GM23338 (cell line): ENCODE results near the gene CRKL. TPM values are rescaled to one million over a fixed set of nuclear protein-coding genes. Genes with fewer than 3 reads are reported as not detected.

ENCODE experiments used
- ATAC-seq: fragments of 200-7000 bp; cut with Tn5 transposase; 3 replicates; pipeline ENCODE4 v1.9.1; 2020
- DNase-seq: peaks from one replicate; pipeline ENCODE4 v3.0.0-alpha.2; 2015; ENCODE audit warnings: low spot score
- H2AFZ ChIP-seq: fragments of 200-600 bp; sonication (generic); 2 replicates; pipeline ENCODE4 v1.8.0; 2016; ENCODE audit warnings: antibody characterized with exemption, mild to moderate bottlenecking, moderate library complexity
- H3F3A ChIP-seq: fragments of 200-600 bp; sonication (generic); replicated peaks from 2 replicates; pipeline ENCODE4 v1.8.0; 2017; ENCODE audit warnings: antibody characterized with exemption, mixed run types, low read depth
- H3K27ac ChIP-seq: fragments of 200-600 bp; sonication (generic); 2 replicates; pipeline ENCODE4 v1.6.1; 2016; ENCODE audit warnings: low read depth
- H3K27me3 ChIP-seq: fragments of 200-600 bp; sonication (generic); 2 replicates; pipeline ENCODE4 v1.8.0; 2016; ENCODE audit warnings: mild to moderate bottlenecking, mixed run types, moderate library complexity; ENCODE audit not compliant: insufficient read depth
- H3K36me3 ChIP-seq: fragments of 200-600 bp; sonication (generic); 2 replicates; pipeline ENCODE4 v1.8.0; 2016; ENCODE audit warnings: mild to moderate bottlenecking; ENCODE audit not compliant: insufficient read depth
- H3K4me1 ChIP-seq: fragments of 200-600 bp; sonication (generic); 2 replicates; pipeline ENCODE4 v1.8.0; 2016; ENCODE audit warnings: mild to moderate bottlenecking, moderate library complexity; ENCODE audit not compliant: insufficient read depth
- H3K4me2 ChIP-seq: fragments of 200-600 bp; sonication (generic); 2 replicates; pipeline ENCODE4 v1.7.1; 2017; ENCODE audit warnings: mixed run types
- H3K4me3 ChIP-seq: fragments of 200-600 bp; sonication (generic); 2 replicates; pipeline ENCODE4 v1.6.1; 2016; ENCODE audit warnings: mixed run types
- H3K79me2 ChIP-seq: fragments of 200-600 bp; sonication (generic); replicated peaks from 2 replicates; pipeline ENCODE4 v1.8.0; 2017; ENCODE audit warnings: mild to moderate bottlenecking; ENCODE audit not compliant: insufficient read depth
- H3K9me2 ChIP-seq: fragments of 200-600 bp; sonication (generic); 2 replicates; pipeline ENCODE4 v1.8.0; 2017; ENCODE audit not compliant: insufficient read depth
- H4K20me1 ChIP-seq: fragments of 200-600 bp; sonication (generic); replicated peaks from 2 replicates; pipeline ENCODE4 v1.8.0; 2017; ENCODE audit warnings: mild to moderate bottlenecking; ENCODE audit not compliant: insufficient read depth
- H3K27ac Mint-ChIP-seq: 2 replicates; pipeline ENCODE4 v1.8.0; 2020; ENCODE audit warnings: inconsistent platforms, mild to moderate bottlenecking, moderate library complexity, mixed read lengths
- H3K27me3 Mint-ChIP-seq: 3 replicates; pipeline ENCODE4 v1.8.0; 2022; ENCODE audit warnings: low read depth, mild to moderate bottlenecking, moderate library complexity, mixed read lengths, inconsistent platforms; ENCODE audit not compliant: insufficient read depth, poor library complexity
- H3K36me3 Mint-ChIP-seq: 3 replicates; pipeline ENCODE4 v1.8.0; 2021; ENCODE audit warnings: low read depth, mild to moderate bottlenecking, inconsistent platforms, moderate library complexity, mixed read lengths
- H3K4me1 Mint-ChIP-seq: 3 replicates; pipeline ENCODE4 v1.8.0; 2020; ENCODE audit warnings: mild to moderate bottlenecking, inconsistent platforms, mixed read lengths
- H3K4me3 Mint-ChIP-seq: 3 replicates; pipeline ENCODE4 v1.8.0; 2021; ENCODE audit warnings: moderate library complexity, mild to moderate bottlenecking, inconsistent platforms, mixed read lengths
- H3K9me3 Mint-ChIP-seq: 3 replicates; pipeline ENCODE4 v1.8.0; 2020; ENCODE audit warnings: moderate library complexity, mild to moderate bottlenecking, inconsistent platforms, mixed read lengths
- CREB1 ChIP-seq: fragments of 250-450 bp; sonication (Bioruptor Pico); IDR thresholded peaks from 2 replicates; pipeline ENCODE4 v1.5.0; 2020; ENCODE audit warnings: low read depth, mild to moderate bottlenecking, moderate library complexity
- CTCF ChIP-seq, 2 experiments: fragments of 200-600 bp in 1 of 2; sonication (generic) in 1 of 2; conservative IDR thresholded peaks; 2 replicates each; pipeline versions ENCODE4 v1.5.1 to v1.6.1; 2016 to 2017; ENCODE audit warnings: antibody characterized with exemption in 2 of 2, low read depth in 2 of 2, mild to moderate bottlenecking in 2 of 2, moderate library complexity in 1 of 2
- ETS1 ChIP-seq: IDR thresholded peaks from 2 replicates; pipeline ENCODE4 v1.6.1; 2016; ENCODE audit warnings: antibody characterized with exemption
- EZH2 ChIP-seq: fragments of 200-600 bp; sonication (generic); IDR thresholded peaks from one replicate; pipeline ENCODE4 v1.8.0; 2017; ENCODE audit warnings: antibody characterized with exemption, mild to moderate bottlenecking, low read depth; ENCODE audit not compliant: unreplicated experiment
- EZH2phosphoT487 ChIP-seq: fragments of 200-600 bp; sonication (generic); IDR thresholded peaks from one replicate; pipeline ENCODE4 v1.8.1; 2018; ENCODE audit warnings: antibody characterized with exemption; ENCODE audit not compliant: unreplicated experiment
- JUNB ChIP-seq: IDR thresholded peaks from one replicate; pipeline ENCODE4 v1.6.1; 2016; ENCODE audit warnings: antibody characterized with exemption; ENCODE audit not compliant: unreplicated experiment
- NANOG ChIP-seq: IDR thresholded peaks from 2 replicates; pipeline ENCODE4 v1.6.1; 2016; ENCODE audit warnings: antibody characterized with exemption, borderline replicate concordance
- POLR2AphosphoS5 ChIP-seq: IDR thresholded peaks from 2 replicates; pipeline ENCODE4 v1.6.1; 2016; ENCODE audit warnings: antibody characterized with exemption, low read depth
- REST ChIP-seq: IDR thresholded peaks from one replicate; pipeline ENCODE4 v1.6.1; 2018; ENCODE audit warnings: antibody characterized with exemption; ENCODE audit not compliant: unreplicated experiment
- STAT1 ChIP-seq: IDR thresholded peaks from one replicate; pipeline ENCODE4 v1.6.1; 2016; ENCODE audit warnings: antibody characterized with exemption; ENCODE audit not compliant: unreplicated experiment
- ZNF114 ChIP-seq: fragments of 250-450 bp; sonication (Bioruptor Pico); IDR thresholded peaks from 2 replicates; pipeline ENCODE4 v1.5.0; 2020; ENCODE audit warnings: mild to moderate bottlenecking, moderate library complexity
- ZNF331 ChIP-seq: fragments of 250-450 bp; sonication (Bioruptor Pico); IDR thresholded peaks from 2 replicates; pipeline ENCODE4 v1.5.0; 2020; ENCODE audit warnings: low read depth, mild to moderate bottlenecking, moderate library complexity
- ZNF462 ChIP-seq: fragments of 250-450 bp; sonication (Bioruptor Pico); IDR thresholded peaks from 2 replicates; pipeline ENCODE4 v1.5.0; 2020; ENCODE audit warnings: mild to moderate bottlenecking, moderate library complexity
- polyA plus RNA-seq: library from polyadenylated mRNA; unstranded; fragments of >200 nt; fragmentation: Nextera tagmentation; extraction: Ambion mirVana; gene quantifications from 2 replicates; pipeline ENCODE4 v1.2.1, GENCODE V29; 2016
- total RNA-seq: library from RNA; depleted of rRNA; stranded (reverse); fragments of >200 nt; shearing (Covaris generic); gene quantifications from 2 replicates; pipeline ENCODE4 v1.2.3, GENCODE V29; 2014

The CRKL gene
- total and polyA plus RNA-seq, 2 experiments from 2014 or later = 39.5 to 104 TPM

GRCh38 chr22:20994902-20995241 is 77.7 kb downstream of the CRKL start:
- no peaks in the 10 kb centered on the region for H4K20me1 ChIP-seq
- no peaks in the 10 kb centered on the region for H3K27me3 ChIP-seq
- no peak overlapping the region for H3K4me2 ChIP-seq
- peaks cover 7% of the 10 kb centered on the region for H3K27me3 Mint-ChIP-seq
- no peaks in the 10 kb centered on the region for H3K9me2 ChIP-seq
- H3K36me3 Mint-ChIP-seq = peaks cover 20% of the 10 kb centered on the region; the same call in 2 of the 3 replicates
- H2AFZ ChIP-seq = no peak overlapping the region
- H3K4me1 ChIP-seq = no peaks in the 10 kb centered on the region
- H3K79me2 ChIP-seq = no peaks in the 10 kb centered on the region
- no peak overlapping the region for H3K27ac ChIP-seq
- no peak for ATAC-seq
- no peak for DNase-seq
- no peak overlapping the region; the same call in 2 of the 3 replicates for H3K4me3 Mint-ChIP-seq
- no peaks in the 10 kb centered on the region for H3F3A ChIP-seq
- H3K27ac Mint-ChIP-seq = no peak overlapping the region
- H3K4me3 ChIP-seq = no peak overlapping the region
- TF ChIP-seq JUNB = no peak
- TF ChIP-seq CREB1 (CRISPR knock-in tag) = no peak
- TF ChIP-seq NANOG = no peak
- no peak for TF ChIP-seq EZH2
- TF ChIP-seq ZNF331 (CRISPR knock-in tag) = no peak
- TF ChIP-seq STAT1 = no peak
- no peak for TF ChIP-seq ZNF462 (CRISPR knock-in tag)
- no peak for TF ChIP-seq CTCF (conservative IDR thresholded peaks at IDR 0.05; ENCODE audit: low read depth in 2 of 2)
- no peak for TF ChIP-seq REST
- no peak for TF ChIP-seq ZNF114
- TF ChIP-seq EZH2phosphoT487 = no peak
- TF ChIP-seq POLR2AphosphoS5 = no peak
- no peak for TF ChIP-seq ETS1
- no peaks in the 10 kb centered on the region for H3K36me3 ChIP-seq
- no peaks in the 10 kb centered on the region for H3K9me3 Mint-ChIP-seq
- H3K4me1 Mint-ChIP-seq = no peaks in the 10 kb centered on the region; the same call in 2 of the 3 replicates
